Thyroid gland (tissue), 4 donors: ENCODE measurements around the gene KLRC3.

Experiments used
- POLR2A ChIP-seq, 2 donors: fragments of 450-650 bp; IDR thresholded peaks; one replicate each; pipeline ENCODE4 v1.6.1; 2017; ENCODE audit warnings: antibody characterized with exemption in 2 of 2, mild to moderate bottlenecking in 2 of 2, moderate library complexity in 1 of 2
- TF ChIP-seq, protein P1 (sequence below), 6 experiments: fragments of 200-600 bp in 3 of 6; fragments of 450-650 bp in 3 of 6; sonication (generic) in 3 of 6; IDR thresholded peaks; one replicate each; pipeline ENCODE4 v1.5.1; 2016 to 2019; ENCODE audit warnings: antibody characterized with exemption in 6 of 6, mild to moderate bottlenecking in 2 of 6, inconsistent platforms in 1 of 6, moderate library complexity in 1 of 6

DNA sequence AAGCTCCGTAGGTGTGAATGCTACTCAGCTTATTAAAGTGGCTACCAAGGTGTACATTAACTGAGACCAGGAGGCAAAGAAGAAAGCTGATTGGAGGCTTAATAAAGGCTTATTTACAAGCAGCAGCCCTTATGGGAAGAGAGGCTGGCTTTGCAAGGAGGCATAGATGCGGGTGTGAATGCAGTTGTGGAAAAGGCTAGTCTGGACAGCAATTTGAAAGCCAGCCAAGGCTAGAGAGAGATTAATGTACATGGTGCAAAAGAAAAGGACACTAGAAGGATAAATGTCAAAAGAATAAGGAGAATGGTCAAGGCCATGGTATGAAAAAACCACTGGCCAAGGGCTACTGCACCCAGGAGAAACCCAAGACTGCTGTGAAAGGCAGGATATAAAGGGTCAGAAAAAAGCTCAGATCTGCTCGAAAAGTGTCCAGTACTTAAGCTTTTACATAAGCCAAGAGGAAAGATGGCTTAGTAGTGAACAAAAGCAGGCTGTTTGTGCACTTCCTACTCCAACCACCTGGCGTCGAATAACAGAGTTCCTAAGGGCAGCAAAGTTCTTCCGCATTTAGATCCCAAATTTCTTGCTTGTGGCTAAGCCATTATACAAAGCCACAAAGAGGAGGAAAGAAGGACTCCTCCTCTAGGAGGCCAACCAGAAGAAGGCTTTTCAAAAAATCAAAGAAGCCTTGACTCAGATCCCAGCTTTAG, 54.5 kb downstream of the KLRC3 start:
- TF ChIP-seq, protein P1, sequence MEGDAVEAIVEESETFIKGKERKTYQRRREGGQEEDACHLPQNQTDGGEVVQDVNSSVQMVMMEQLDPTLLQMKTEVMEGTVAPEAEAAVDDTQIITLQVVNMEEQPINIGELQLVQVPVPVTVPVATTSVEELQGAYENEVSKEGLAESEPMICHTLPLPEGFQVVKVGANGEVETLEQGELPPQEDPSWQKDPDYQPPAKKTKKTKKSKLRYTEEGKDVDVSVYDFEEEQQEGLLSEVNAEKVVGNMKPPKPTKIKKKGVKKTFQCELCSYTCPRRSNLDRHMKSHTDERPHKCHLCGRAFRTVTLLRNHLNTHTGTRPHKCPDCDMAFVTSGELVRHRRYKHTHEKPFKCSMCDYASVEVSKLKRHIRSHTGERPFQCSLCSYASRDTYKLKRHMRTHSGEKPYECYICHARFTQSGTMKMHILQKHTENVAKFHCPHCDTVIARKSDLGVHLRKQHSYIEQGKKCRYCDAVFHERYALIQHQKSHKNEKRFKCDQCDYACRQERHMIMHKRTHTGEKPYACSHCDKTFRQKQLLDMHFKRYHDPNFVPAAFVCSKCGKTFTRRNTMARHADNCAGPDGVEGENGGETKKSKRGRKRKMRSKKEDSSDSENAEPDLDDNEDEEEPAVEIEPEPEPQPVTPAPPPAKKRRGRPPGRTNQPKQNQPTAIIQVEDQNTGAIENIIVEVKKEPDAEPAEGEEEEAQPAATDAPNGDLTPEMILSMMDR (IDR thresholded peaks at IDR 0.05), result peak in 1 of 6 experiments; percentile 19
- TF ChIP-seq POLR2A (IDR thresholded peaks at IDR 0.05), result no peak
